Caco-2 (cell line): ENCODE results near the gene CDKL5. TPM values are rescaled to one million over a fixed set of nuclear protein-coding genes. Genes with fewer than 3 reads are reported as not detected.

ENCODE experiments used
- BruUV-seq: library from RNA; stranded (reverse); fragments of 400-500 nt; replicated peaks from 2 replicates; lab custom pipeline; 2021; lab: Mats Ljungman, UMichigan
- CTCF ChIA-PET: fragments of 300-600 bp; sonication (Branson Sonifier 250); formaldehyde crosslinking; loops from one replicate; lab custom pipeline; 2022; ENCODE audit warnings: antibody characterized with exemption; lab: Charles Lee
- POLR2A ChIA-PET: fragments of 300-600 bp; sonication (Branson Sonifier 250); formaldehyde crosslinking; loops from one replicate; lab custom pipeline; 2022; ENCODE audit warnings: antibody characterized with exemption; lab: Charles Lee
- DNase-seq, 2 experiments: peaks; one replicate each; pipeline versions ENCODE4 v3.0.0 to v3.0.0-alpha.2; 2020 to 2022
- H3K27me3 ChIP-seq: replicated peaks from 2 replicates; pipeline ENCODE4 v1.6.0; 2011; ENCODE audit warnings: low read length; ENCODE audit not compliant: control insufficient read depth, insufficient read depth
- H3K36me3 ChIP-seq: 2 replicates; pipeline ENCODE4 v1.5.1; 2011; ENCODE audit warnings: low read length; ENCODE audit not compliant: control insufficient read depth, insufficient read depth
- H3K4me1 ChIP-seq: fragments of 250-450 bp; sonication (Bioruptor Pico); 2 replicates; pipeline ENCODE4 v1.5.1; 2020; ENCODE audit warnings: mild to moderate bottlenecking
- H3K4me3 ChIP-seq: 2 replicates; pipeline ENCODE4 v1.5.1; 2011; ENCODE audit warnings: low read depth, mild to moderate bottlenecking, control low read depth, low read length
- H3K9me3 ChIP-seq: fragments of 250-450 bp; sonication (Bioruptor Pico); 2 replicates; pipeline ENCODE4 v1.5.1; 2020; ENCODE audit warnings: mild to moderate bottlenecking, moderate library complexity
- H3K27ac Mint-ChIP-seq: one replicate; pipeline ENCODE4 v1.8.0; 2022; ENCODE audit warnings: mixed read lengths; ENCODE audit not compliant: unreplicated experiment
- H3K27me3 Mint-ChIP-seq: one replicate; pipeline ENCODE4 v1.8.0; 2022; ENCODE audit warnings: mixed read lengths; ENCODE audit not compliant: insufficient read depth, unreplicated experiment
- H3K36me3 Mint-ChIP-seq: one replicate; pipeline ENCODE4 v1.8.0; 2022; ENCODE audit warnings: mild to moderate bottlenecking, mixed read lengths; ENCODE audit not compliant: insufficient read depth, unreplicated experiment
- H3K4me1 Mint-ChIP-seq: one replicate; pipeline ENCODE4 v1.8.0; 2022; ENCODE audit warnings: low read depth, mixed read lengths; ENCODE audit not compliant: unreplicated experiment
- H3K4me3 Mint-ChIP-seq: one replicate; pipeline ENCODE4 v1.8.0; 2022; ENCODE audit warnings: mild to moderate bottlenecking, moderate library complexity, mixed read lengths; ENCODE audit not compliant: unreplicated experiment
- H3K9me3 Mint-ChIP-seq: one replicate; pipeline ENCODE4 v1.8.0; 2022; ENCODE audit warnings: mixed read lengths; ENCODE audit not compliant: unreplicated experiment
- intact Hi-C: fragments of 100-400 bp; cut with micrococcal nuclease; formaldehyde crosslinking; loops from one replicate; pipeline ENCODE4 v1.10.0; 2022; ENCODE audit not compliant: unreplicated experiment
- total RNA-seq: library from RNA; stranded (reverse); gene quantifications from 2 replicates; pipeline ENCODE4 v1.2.3, GENCODE V29; 2022
- TF ChIP-seq, protein P1 (sequence below), 2 experiments: fragments of 200-600 bp in 1 of 2; IDR thresholded peaks; 1 replicate in 1 of 2; 2 replicates in 1 of 2; pipeline versions ENCODE4 v1.5.1 to v1.8.0; 2011 to 2022; ENCODE audit warnings: antibody characterized with exemption in 1 of 2, control low read depth in 1 of 2, inconsistent platforms in 1 of 2, low read depth in 1 of 2, low read length in 1 of 2, mild to moderate bottlenecking in 1 of 2, moderate library complexity in 1 of 2; ENCODE audit not compliant: insufficient read depth in 1 of 2, severe bottlenecking in 1 of 2, unreplicated experiment in 1 of 2

The CDKL5 gene
- total RNA-seq, 1 experiment from 2014 or later, result 23.7 TPM

DNA sequence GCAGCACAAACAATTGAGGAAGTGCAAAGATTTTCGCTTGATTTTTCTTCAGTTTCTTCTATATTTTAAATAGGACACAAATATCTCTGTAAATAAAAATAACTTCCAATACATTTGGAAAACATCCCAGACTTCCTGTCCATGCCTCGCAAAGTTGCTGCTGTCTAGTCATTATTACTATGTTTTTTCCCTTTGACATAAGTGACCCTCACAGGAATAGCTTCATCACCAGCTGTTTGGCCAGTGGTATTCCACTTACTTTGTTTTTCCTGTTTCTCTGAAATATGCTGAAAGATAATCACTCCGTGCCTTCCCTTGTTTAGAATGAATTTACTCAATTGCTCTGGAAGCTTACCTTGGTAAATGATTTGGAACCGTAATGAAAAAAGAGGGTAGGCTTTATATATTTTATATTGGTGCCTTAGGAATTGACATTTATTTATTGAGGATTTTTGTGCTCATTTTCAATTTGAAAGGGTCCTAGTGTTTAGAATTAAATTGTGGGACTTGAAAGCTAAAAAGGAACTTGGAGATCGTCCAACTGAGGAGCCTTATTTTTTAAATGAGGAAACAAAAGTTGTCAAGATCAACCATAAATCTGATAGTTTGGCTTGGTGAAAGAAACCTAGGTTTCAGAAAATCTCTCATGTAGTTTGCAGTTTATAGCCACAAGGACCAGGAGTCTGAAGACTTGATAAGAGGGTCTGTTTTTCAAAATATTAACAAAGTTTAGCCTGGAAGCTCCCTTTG lies 65.6 kb downstream of the CDKL5 start:
- Histone ChIP-seq H3K27me3 (no peaks in the 10 kb centered on the region), H3K4me1 (no peaks in the 10 kb centered on the region), H3K4me3 (no peak overlapping the region), H3K9me3 (no peaks in the 10 kb centered on the region), H3K36me3 (no peaks in the 10 kb centered on the region)
- POLR2A ChIA-PET, result no interaction called here
- CTCF ChIA-PET, result no interaction called here
- DNase-seq, result no peak
- H3K9me3 Mint-ChIP-seq, result no peaks in the 10 kb centered on the region
- no peak overlapping the region for H3K4me3 Mint-ChIP-seq
- no peak overlapping the region for H3K27ac Mint-ChIP-seq
- peaks cover 6% of the 10 kb centered on the region for H3K4me1 Mint-ChIP-seq
- BruUV-seq, result no TSS peak
- H3K27me3 Mint-ChIP-seq, result no peaks in the 10 kb centered on the region
- TF ChIP-seq, protein P1, sequence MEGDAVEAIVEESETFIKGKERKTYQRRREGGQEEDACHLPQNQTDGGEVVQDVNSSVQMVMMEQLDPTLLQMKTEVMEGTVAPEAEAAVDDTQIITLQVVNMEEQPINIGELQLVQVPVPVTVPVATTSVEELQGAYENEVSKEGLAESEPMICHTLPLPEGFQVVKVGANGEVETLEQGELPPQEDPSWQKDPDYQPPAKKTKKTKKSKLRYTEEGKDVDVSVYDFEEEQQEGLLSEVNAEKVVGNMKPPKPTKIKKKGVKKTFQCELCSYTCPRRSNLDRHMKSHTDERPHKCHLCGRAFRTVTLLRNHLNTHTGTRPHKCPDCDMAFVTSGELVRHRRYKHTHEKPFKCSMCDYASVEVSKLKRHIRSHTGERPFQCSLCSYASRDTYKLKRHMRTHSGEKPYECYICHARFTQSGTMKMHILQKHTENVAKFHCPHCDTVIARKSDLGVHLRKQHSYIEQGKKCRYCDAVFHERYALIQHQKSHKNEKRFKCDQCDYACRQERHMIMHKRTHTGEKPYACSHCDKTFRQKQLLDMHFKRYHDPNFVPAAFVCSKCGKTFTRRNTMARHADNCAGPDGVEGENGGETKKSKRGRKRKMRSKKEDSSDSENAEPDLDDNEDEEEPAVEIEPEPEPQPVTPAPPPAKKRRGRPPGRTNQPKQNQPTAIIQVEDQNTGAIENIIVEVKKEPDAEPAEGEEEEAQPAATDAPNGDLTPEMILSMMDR (IDR thresholded peaks at IDR 0.05; ENCODE audit: insufficient read depth in 1 of 2, low read depth in 1 of 2, low read length in 1 of 2, severe bottlenecking in 1 of 2, unreplicated experiment in 1 of 2), result no peak
- intact Hi-C loops, result no loop called here
- H3K36me3 Mint-ChIP-seq, result peaks cover 7% of the 10 kb centered on the region

DNA sequence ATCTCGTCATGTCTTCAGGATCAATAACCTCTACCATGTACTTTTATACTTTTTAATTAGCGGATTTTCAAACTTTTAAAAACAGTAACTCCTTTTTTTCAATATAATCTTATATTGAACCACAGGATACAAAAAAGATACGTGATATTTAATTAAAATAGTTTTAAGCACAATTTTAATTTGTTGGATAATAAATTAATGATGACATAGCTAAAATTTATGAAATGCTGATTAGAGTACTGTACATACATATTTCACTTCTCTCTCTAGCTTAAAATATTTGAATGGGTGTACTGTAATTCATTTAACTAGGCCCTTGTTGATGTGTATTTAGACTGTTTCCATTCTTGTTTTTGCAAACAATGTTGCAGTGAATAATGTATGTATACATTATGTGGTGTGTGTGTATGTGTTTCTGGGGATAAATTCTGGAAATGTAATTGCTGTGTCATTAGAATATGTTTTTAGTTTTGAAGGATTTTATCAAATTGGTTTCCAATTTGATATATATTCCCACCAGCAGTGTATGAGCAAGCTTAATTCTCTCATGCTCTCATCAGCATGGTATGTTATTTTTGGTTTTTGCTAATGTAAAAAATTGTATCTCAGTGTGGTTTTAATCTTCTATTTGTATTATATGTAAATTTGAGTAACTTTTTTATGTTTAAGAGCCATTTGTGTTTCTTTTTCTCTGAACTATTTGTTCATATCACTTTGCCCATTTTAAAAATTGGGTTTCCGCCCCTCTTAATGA lies 66.4 kb downstream of the CDKL5 start:
- Mint-ChIP-seq H3K36me3 (peaks cover 7% of the 10 kb centered on the region), H3K27ac (no peak overlapping the region), H3K4me3 (no peak overlapping the region), H3K27me3 (no peaks in the 10 kb centered on the region), H3K9me3 (no peaks in the 10 kb centered on the region), H3K4me1 (peaks cover 6% of the 10 kb centered on the region)
- Histone ChIP-seq H3K36me3 (no peaks in the 10 kb centered on the region), H3K4me3 (no peak overlapping the region), H3K27me3 (no peaks in the 10 kb centered on the region), H3K9me3 (no peaks in the 10 kb centered on the region), H3K4me1 (no peaks in the 10 kb centered on the region)
- ChIA-PET POLR2A (no interaction called here), CTCF (no interaction called here)
- intact Hi-C loops, result no loop called here
- no TSS peak for BruUV-seq
- TF ChIP-seq, protein P1 (IDR thresholded peaks at IDR 0.05; ENCODE audit: insufficient read depth in 1 of 2, low read depth in 1 of 2, low read length in 1 of 2, severe bottlenecking in 1 of 2, unreplicated experiment in 1 of 2), result no peak
- DNase-seq, result no peak

DNA sequence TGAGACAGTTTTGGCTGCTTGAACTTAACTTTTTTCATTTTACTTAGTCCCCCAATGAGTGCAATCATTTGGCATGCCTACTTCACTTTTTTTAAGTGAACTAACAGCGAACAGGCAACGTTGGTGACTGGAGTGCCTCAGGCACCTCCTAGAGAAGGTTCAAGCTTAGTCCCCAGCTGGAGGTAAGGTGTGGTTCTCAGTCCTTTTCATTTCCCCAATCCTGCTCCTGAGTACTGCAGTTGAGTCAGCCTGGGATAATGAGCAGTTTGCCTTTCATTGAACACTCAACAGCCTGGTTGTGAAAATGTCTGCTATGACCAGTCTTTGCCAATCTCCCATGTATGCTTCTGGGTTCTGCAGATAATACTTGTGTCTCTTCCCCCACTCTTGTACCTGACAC lies 109.5 kb downstream of the CDKL5 start:
- no peak for DNase-seq

More for the DNA sequence above, 109.5 kb downstream of the CDKL5 start:
- BruUV-seq, result no TSS peak
- Mint-ChIP-seq H3K27ac (no peak overlapping the region), H3K9me3 (no peaks in the 10 kb centered on the region), H3K27me3 (no peaks in the 10 kb centered on the region), H3K4me3 (no peak overlapping the region), H3K36me3 (peaks cover 5% of the 10 kb centered on the region), H3K4me1 (no peaks in the 10 kb centered on the region)
- Histone ChIP-seq H3K36me3 (no peaks in the 10 kb centered on the region), H3K27me3 (no peaks in the 10 kb centered on the region), H3K4me1 (no peaks in the 10 kb centered on the region), H3K4me3 (no peak overlapping the region), H3K9me3 (no peaks in the 10 kb centered on the region)
- intact Hi-C loops, result no loop called here
- TF ChIP-seq, protein P1 (IDR thresholded peaks at IDR 0.05; ENCODE audit: insufficient read depth in 1 of 2, low read depth in 1 of 2, low read length in 1 of 2, severe bottlenecking in 1 of 2, unreplicated experiment in 1 of 2), result no peak
- CTCF ChIA-PET, result no interaction called here
- POLR2A ChIA-PET, result no interaction called here
